Superior temporal gyrus (tissue), 1 donor: Measurements from ENCODE around the gene QRICH1.

Experiments
- DNase-seq: peaks from one replicate; pipeline ENCODE4 v3.0.0-alpha.2; 2016; ENCODE audit errors: extremely low spot score

The QRICH1 gene

GRCh38 chr3:49120096-49120437, 26.2 kb upstream of the QRICH1 start:
- no peak for DNase-seq

DNA sequence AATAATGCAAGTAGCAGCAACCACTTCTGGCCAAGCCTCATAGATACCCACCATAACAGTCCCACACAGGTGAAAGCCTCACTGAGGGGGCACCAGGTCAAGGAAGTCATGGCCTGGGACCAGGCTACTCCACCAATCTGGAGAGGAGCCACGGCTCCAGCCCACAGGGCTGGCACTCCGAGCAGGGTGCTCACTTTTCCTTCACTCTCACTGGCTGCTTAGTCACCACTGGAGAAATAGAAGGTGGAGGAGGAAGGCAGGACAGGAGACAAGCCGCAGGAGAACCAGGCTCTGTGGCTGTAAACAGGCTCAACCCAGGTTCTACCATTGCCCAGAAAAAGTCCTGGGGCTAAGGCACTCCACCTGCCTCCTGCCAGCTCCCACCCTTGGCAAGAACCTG, 25.6 kb upstream of the QRICH1 start:
- DNase-seq, result no peak

- DNase-seq, result no peak
Observed at GRCh38 chr3:49119036-49119435, 25.2 kb upstream of the QRICH1 start.

DNA sequence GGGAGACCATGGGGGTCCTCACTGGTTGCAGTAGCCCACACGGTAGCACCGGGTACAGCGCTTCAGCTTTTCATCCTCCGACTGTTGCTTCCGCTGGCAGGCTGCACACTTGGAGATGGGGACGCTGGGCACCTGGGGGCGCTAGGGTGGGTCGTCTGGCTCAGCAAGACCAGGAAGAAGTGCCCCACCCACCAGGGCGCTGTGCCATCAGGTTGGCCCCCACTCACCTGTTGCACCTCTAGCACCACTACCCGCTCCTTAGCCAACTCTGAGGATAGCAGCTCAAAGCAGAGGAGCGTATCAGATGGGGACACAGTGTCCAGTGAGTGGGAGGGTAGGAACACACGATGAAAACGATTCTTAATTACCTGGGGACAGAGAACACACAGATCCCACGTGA, 18.4 kb upstream of the QRICH1 start:
- no peak for DNase-seq

GRCh38 chr3:49111347-49111746, 17.5 kb upstream of the QRICH1 start:
- no peak for DNase-seq

- no peak for DNase-seq
Observed at GRCh38 chr3:49110780-49111179, 16.9 kb upstream of the QRICH1 start.

DNA sequence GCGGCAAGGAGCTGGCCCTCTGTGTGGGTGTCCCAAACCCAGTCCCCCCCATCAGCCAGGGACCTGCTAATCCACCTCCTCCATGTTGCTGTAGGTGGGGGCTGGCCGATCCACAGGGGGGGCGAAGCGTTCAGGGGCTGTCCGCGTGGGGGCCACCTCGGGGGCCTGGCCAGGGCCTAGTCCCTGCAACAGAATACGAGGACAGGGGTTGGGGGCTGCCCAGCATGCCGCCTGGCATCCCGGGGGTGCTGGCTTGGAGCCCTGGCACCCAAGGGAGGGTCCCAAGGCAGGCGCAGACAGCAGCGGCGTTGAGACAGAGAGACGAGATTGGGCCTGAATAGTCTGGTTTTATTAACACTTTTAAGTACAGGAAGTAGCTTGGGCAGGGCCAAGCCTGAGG, 14.5 kb upstream of the QRICH1 start:
- no peak for DNase-seq

GRCh38 chr3:49104427-49105291, 10.8 kb upstream of the QRICH1 start, which contains the start of gene QARS1:
Gene QARS1, minus strand, starts transcription at chr3:49104757. Its CDS starts 24 bp downstream, at chr3:49104733.
- peak; percentile 92 for DNase-seq

- no peak for DNase-seq
Observed at GRCh38 chr3:49104052-49104426, 10.2 kb upstream of the QRICH1 start.

DNA sequence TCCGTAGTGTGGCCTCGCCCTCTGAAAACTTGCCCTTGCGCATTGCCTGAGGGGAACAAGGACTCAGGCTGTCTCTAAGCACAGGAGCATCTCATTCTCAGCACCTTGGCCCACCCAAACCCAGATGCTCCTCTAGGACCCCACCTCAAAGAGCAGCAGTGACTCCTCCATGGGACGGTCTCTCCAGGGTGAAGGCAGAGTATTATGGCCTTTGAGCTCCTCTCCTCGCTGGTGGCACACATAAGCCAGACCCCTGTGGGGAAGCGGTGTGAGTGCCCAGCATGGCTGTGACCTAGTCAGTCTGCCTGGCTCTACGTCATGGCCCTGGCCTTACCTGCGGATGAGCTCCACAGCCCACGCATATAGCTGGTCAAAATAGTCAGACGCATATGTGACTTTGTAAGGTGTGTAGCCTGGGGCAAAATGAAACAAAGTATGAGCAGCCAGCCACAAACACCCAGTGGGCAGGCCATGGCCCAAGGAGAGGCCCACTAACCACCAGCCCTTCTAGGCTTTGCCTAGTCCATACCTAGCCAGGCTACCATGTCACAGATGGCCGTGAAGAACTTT, 6.3 kb upstream of the QRICH1 start:
- DNase-seq, result no peak

DNA sequence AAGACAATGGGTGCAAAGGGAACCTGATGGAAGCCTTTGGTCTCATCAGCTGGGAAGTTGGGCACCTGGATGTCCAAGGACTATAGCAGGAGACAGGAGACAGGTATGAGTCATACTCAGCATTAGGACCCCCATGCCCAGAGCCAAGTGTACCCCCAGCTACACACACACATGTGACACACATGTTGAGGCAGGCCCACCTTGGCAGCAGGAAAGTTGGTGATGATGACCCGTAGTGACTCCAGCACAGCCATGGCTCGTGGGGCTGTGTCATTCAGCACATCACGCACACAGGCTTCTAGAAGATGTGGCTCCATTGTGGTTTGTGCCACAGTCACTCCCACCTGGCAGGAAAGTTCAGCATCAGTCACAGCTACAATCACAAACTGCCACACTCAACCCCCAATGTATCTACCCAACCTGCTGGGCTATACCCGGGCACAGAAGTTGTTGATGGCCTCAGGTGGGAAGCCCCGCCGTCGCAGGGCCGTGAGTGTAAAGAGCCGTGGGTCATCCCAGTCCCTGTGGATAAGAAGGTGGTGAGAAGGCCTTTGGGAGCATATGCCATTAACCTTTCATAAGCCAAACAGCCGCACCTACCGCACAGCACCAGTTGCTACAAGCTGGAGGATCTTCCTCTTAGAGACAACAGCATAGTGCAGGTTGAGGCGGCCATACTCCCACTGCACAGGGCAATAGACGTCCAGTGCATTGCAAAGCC, 5.2 kb upstream of the QRICH1 start:
- DNase-seq, result no peak

- DNase-seq, result no peak
Observed at GRCh38 chr3:49098429-49098828, 4.6 kb upstream of the QRICH1 start.

DNA sequence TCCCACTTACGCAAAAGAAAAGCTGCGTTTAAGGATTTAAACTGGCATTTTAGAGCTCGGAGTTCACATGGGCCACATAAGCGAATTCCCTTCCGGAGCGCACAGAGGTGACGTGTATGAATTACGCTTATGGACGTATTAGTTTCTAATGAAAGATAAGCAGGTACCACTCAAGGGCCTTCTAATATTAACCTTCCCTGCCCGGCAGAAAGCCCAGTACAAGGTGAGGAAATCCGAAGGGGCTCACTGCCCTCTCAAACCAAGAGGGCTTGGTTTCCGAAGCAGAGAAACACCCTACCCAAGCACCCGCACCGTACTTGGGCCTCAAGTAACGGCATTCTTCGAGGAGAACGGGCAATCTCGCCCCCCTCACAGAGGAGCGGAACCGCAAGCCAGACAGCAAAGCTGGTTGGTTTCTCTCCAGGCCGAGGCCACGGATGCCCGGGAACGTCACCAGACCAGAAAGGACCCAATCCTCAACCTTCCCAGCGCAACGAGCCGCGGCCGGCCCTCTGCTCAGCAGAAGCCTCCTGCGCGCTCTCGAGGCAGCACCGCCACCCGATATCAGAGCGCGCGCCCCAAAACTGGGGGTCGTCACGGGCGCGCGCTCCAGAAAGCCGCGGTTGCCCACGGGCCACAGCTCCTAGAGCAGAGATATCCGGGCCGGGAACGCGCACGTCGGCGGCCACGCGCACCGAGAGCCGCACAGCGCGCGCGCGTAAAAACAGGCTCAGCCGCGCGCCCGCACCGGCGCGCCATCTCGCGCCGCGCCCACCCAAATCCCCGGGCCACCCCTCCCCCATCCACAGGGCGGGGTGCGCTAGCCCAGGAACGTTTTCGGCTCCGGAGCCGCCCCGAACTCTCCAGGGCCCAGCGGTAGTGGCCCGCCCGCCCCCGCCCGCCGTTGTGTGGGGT, 676 bp downstream of the QRICH1 start:
- DNase-seq, result peak; percentile 67

DNA sequence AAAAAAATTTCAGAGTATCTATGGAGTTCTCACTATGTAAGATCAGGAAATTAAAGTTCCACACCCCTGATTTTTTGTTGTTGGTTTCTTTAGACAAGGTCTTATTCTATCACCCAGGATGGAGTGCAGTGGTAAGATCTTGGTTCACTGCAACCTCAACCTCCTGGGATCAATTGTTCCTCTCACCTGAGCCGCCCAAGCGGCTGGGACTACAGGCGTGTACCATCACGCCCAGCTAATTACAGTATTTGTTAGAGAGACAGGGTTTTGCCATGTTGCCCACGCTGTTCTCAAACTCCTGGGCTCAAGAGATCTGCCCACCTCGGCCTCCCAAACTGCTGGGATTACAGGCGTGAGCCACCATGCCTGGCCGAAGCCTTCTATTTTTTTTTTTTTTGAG, 12.4 kb downstream of the QRICH1 start:
- no peak for DNase-seq

DNA sequence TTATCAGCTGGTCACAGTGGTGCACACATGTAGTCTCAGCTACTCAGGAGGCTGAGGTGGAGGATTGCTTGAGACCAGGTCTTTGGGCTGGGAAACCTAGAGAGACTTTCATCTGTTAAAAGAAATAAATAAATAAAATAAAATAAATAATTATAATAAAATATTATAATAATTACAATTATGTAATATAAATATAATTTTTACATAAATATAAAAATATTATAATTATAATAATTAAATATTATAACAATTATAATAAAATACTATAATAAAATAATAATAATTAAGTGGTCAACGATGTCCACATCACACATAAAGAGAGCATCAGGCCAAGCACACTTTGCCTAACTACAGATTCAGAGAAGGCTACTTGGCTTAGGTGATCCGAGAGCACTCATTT, 14.6 kb downstream of the QRICH1 start:
- DNase-seq, result no peak

- no peak for DNase-seq
Observed at GRCh38 chr3:49076646-49077045, 17.2 kb downstream of the QRICH1 start.

DNA sequence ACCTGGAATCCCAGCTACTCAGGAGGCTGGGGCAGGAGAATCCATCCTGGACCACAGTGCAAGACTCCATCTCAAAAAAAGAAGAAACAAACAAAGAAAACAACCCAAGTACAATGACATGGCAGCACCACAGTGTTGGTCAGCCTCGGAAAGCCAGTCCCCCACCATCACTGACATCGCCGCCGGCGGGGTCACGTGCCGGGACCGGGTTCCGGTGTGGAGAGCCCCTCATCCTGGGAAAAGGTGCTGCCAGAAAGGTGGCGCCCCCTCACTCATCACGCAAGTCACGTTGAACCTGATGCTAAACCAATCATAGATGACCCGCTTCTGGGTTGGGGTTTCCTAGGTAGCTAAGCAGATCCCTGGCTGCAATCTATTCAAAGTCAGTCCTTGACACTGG, 17.8 kb downstream of the QRICH1 start:
- no peak for DNase-seq

GRCh38 chr3:49058011-49058410, 35.9 kb downstream of the QRICH1 start:
- DNase-seq, result no peak

DNA sequence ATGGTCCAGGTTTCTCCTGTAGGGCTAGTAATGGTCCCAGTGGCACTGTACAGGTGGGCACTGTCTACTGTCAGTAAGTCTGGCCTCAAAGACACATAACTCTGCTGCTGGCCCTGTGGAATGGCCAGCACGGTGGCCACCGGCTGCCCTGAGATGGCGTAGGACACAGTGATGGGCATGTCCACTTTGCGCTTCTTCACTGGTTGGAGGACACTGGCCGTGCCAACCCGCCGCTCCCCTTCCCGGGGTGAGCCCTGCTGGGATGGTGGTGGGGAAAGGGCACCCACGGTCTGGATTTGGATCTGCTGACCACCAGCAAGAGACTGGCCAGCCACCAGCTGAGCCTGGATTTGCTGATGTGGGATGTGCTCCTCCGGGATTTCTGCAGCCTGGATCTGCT, 36.6 kb downstream of the QRICH1 start:
- no peak for DNase-seq

DNA sequence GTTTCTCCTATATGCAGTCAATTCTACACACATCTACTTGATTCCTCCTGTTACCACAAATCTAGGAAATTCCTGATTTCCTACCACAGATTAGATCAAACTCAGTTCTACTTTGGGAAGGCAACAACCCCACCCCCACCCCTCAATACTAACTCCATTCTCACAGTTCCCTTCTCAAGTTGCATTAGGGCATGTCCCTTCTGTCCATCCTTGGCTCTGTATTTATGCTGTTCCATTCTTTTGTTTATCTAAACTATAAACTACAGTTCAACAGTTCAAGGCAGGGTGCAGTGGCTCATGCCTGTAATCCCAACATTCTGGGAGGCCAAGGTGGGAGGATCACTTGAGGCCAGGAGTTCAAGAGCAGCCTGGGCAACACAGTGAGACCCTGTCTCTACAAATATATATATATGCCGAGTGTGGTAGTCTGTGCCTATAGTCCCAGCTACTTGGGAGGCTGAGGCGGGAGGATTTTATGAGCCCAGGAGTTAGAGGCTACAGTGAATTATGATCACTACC, 39.5 kb downstream of the QRICH1 start:
- no peak for DNase-seq

- no peak for DNase-seq
Observed at GRCh38 chr3:49053543-49053942, 40.3 kb downstream of the QRICH1 start.

DNA sequence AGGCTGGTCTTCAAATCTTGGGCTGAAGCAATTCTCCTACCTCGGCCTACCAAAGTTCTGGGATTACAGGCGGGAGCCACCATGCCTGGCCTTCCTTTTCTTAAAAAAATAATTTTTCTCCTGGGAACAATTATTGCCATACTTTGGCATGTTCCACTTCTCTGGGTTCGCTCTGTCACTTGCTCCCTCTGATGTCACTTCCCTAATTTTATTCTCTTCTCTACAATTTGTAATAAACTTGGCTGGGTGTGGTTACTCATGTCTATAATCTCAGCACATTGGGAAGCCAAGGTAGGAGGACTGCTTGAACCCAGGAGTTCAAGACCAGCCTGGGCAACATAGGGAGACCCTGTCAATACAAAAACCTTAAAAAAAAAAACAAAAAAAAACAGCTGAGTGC, 58.6 kb downstream of the QRICH1 start:
- no peak for DNase-seq
